MM.1S (cell line): ENCODE measurements around the gene UGT1A10.

Source experiments
- DNase-seq: peaks from one replicate; pipeline ENCODE4 v3.0.0-alpha.2; 2015
- H2AFZ ChIP-seq: fragments of 300-600 bp; sonication (generic); 2 replicates; pipeline ENCODE4 v1.6.0; 2016; ENCODE audit warnings: antibody characterized with exemption, low read length
- H3F3A ChIP-seq: fragments of 300-600 bp; sonication (generic); 2 replicates; pipeline ENCODE4 v1.6.1; 2016; ENCODE audit warnings: mild to moderate bottlenecking, antibody characterized with exemption, low read length, moderate library complexity, mixed read lengths; ENCODE audit not compliant: insufficient read depth
- H3K27ac ChIP-seq: fragments of 300-600 bp; sonication (generic); 2 replicates; pipeline ENCODE4 v1.5.1; 2016; ENCODE audit warnings: mild to moderate bottlenecking, low read length
- H3K27me3 ChIP-seq: fragments of 300-600 bp; sonication (generic); replicated peaks from 2 replicates; pipeline ENCODE4 v1.6.0; 2016; ENCODE audit warnings: low read length; ENCODE audit not compliant: insufficient read depth
- H3K36me3 ChIP-seq: fragments of 300-600 bp; sonication (generic); replicated peaks from 2 replicates; pipeline ENCODE4 v1.6.1; 2016; ENCODE audit warnings: mild to moderate bottlenecking, low read length, mixed read lengths; ENCODE audit not compliant: insufficient read depth
- H3K4me1 ChIP-seq: fragments of 300-600 bp; sonication (generic); 2 replicates; pipeline ENCODE4 v1.6.1; 2016; ENCODE audit warnings: low read length, mixed read lengths
- H3K4me2 ChIP-seq: fragments of 300-600 bp; sonication (generic); 2 replicates; pipeline ENCODE4 v1.6.0; 2016; ENCODE audit warnings: low read depth, low read length
- H3K4me3 ChIP-seq: fragments of 300-600 bp; sonication (generic); 2 replicates; pipeline ENCODE4 v1.5.1; 2016; ENCODE audit warnings: low read length, mixed read lengths
- H3K79me2 ChIP-seq: fragments of 300-600 bp; sonication (generic); 2 replicates; pipeline ENCODE4 v1.6.1; 2016; ENCODE audit warnings: mixed run types, low read length, mixed read lengths
- H3K9ac ChIP-seq: fragments of 300-600 bp; sonication (generic); 2 replicates; pipeline ENCODE4 v1.6.1; 2016; ENCODE audit warnings: low read length, mixed read lengths
- H3K9me2 ChIP-seq: fragments of 300-600 bp; sonication (generic); replicated peaks from 2 replicates; pipeline ENCODE4 v1.6.1; 2016; ENCODE audit warnings: mild to moderate bottlenecking, low read length, mixed read lengths; ENCODE audit not compliant: insufficient read depth
- H3K9me3 ChIP-seq: fragments of 300-600 bp; sonication (generic); replicated peaks from 2 replicates; pipeline ENCODE4 v1.6.1; 2016; ENCODE audit warnings: mild to moderate bottlenecking, low read length, mixed read lengths; ENCODE audit not compliant: insufficient read depth
- H4K20me1 ChIP-seq: fragments of 300-600 bp; sonication (generic); 2 replicates; pipeline ENCODE4 v1.6.1; 2016; ENCODE audit warnings: mild to moderate bottlenecking, low read length, moderate library complexity, mixed read lengths; ENCODE audit not compliant: insufficient read depth
- CTCF ChIP-seq: fragments of 300-600 bp; sonication (generic); IDR thresholded peaks from 2 replicates; pipeline ENCODE4 v1.5.1; 2016; ENCODE audit warnings: antibody characterized with exemption, low read length, mixed read lengths
- EZH2 ChIP-seq: fragments of 300-600 bp; sonication (generic); optimal IDR thresholded peaks from 2 replicates; pipeline ENCODE3; 2017; ENCODE audit warnings: low read depth, mild to moderate bottlenecking, antibody characterized with exemption, low read length, mixed read lengths
- EZH2phosphoT487 ChIP-seq: fragments of 300-600 bp; sonication (generic); IDR thresholded peaks from 2 replicates; pipeline ENCODE4 v1.6.1; 2018; ENCODE audit warnings: antibody characterized with exemption, low read length

Gene UGT1A10

GRCh38 chr2:233758849-233759248 is 122.6 kb downstream of the UGT1A10 start:
- no peaks in the 10 kb centered on the region for H3K9me3 ChIP-seq
- H3K4me3 ChIP-seq = no peak overlapping the region
- no peaks in the 10 kb centered on the region for H3F3A ChIP-seq
- H2AFZ ChIP-seq = no peak overlapping the region
- no peak for DNase-seq
- no peak overlapping the region for H3K4me2 ChIP-seq
- no peaks in the 10 kb centered on the region for H3K4me1 ChIP-seq
- no peak overlapping the region for H3K27ac ChIP-seq
- H3K9me2 ChIP-seq = no peaks in the 10 kb centered on the region
- no peaks in the 10 kb centered on the region for H3K27me3 ChIP-seq
- no peaks in the 10 kb centered on the region for H4K20me1 ChIP-seq
- H3K36me3 ChIP-seq = no peaks in the 10 kb centered on the region
- TF ChIP-seq CTCF = no peak
- TF ChIP-seq EZH2 = no peak
- no peak for TF ChIP-seq EZH2phosphoT487
- H3K79me2 ChIP-seq = no peaks in the 10 kb centered on the region
- H3K9ac ChIP-seq = no peak overlapping the region

- Histone ChIP-seq H2AFZ (no peak within 1 kb of the TSS), H3F3A (no peaks in the 10 kb centered on the region), H3K27me3 (no peaks in the 10 kb centered on the region), H3K79me2 (no peaks in the 10 kb centered on the region), H3K4me1 (no peaks in the 10 kb centered on the region), H3K36me3 (no peaks in the 10 kb centered on the region), H3K4me3 (no peak within 1 kb of the TSS), H3K9me3 (no peaks in the 10 kb centered on the region), H3K9me2 (no peaks in the 10 kb centered on the region), H3K4me2 (no peak within 1 kb of the TSS), H3K27ac (no peak within 1 kb of the TSS), H4K20me1 (no peaks in the 10 kb centered on the region), H3K9ac (no peak within 1 kb of the TSS)
- TF ChIP-seq CTCF = no peak
- no peak for TF ChIP-seq EZH2
- no peak for TF ChIP-seq EZH2phosphoT487
- DNase-seq = no peak
Observed at GRCh38 chr2:233760043-233760442, 123.8 kb downstream of the UGT1A10 start, which contains the start of gene UGT1A1. UGT1A1 (plus strand) TSS chr2:233760270; CDS start chr2:233760288, 18 bp downstream.

GRCh38 chr2:233761040-233761769 is 125.0 kb downstream of the UGT1A10 start:
- Histone ChIP-seq H3K36me3 (no peaks in the 10 kb centered on the region), H4K20me1 (no peaks in the 10 kb centered on the region), H3K9ac (no peak overlapping the region), H3F3A (no peaks in the 10 kb centered on the region), H3K27me3 (no peaks in the 10 kb centered on the region), H3K79me2 (no peaks in the 10 kb centered on the region), H2AFZ (no peak overlapping the region), H3K4me2 (no peak overlapping the region), H3K9me2 (no peaks in the 10 kb centered on the region), H3K9me3 (no peaks in the 10 kb centered on the region), H3K4me1 (no peaks in the 10 kb centered on the region), H3K27ac (no peak overlapping the region), H3K4me3 (no peak overlapping the region)
- TF ChIP-seq EZH2 (no peak), CTCF (no peak), EZH2phosphoT487 (no peak)
- no peak for DNase-seq
